ENCODE results near the gene ZRANB3.

DNA sequence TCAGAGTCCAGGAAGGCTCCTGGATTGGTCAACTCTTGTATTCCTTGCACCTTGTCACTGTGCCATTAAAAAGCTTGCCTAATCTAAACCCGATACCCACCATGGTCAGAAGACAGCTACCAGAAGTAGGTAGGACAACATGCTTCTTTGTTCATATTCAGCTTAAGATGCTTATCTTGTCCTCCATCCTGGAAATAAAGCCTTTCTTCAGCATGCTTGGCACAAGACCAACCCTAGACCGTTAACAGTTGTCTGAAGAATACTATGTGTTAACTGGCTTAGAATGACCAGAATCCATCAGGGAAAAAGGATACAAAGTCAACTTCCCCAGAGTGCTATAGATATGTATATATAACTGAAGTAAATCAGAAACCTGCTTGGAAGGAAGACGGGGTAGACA, 193.9 kb downstream of the ZRANB3 start:
- TF ChIP-seq, protein P1, sequence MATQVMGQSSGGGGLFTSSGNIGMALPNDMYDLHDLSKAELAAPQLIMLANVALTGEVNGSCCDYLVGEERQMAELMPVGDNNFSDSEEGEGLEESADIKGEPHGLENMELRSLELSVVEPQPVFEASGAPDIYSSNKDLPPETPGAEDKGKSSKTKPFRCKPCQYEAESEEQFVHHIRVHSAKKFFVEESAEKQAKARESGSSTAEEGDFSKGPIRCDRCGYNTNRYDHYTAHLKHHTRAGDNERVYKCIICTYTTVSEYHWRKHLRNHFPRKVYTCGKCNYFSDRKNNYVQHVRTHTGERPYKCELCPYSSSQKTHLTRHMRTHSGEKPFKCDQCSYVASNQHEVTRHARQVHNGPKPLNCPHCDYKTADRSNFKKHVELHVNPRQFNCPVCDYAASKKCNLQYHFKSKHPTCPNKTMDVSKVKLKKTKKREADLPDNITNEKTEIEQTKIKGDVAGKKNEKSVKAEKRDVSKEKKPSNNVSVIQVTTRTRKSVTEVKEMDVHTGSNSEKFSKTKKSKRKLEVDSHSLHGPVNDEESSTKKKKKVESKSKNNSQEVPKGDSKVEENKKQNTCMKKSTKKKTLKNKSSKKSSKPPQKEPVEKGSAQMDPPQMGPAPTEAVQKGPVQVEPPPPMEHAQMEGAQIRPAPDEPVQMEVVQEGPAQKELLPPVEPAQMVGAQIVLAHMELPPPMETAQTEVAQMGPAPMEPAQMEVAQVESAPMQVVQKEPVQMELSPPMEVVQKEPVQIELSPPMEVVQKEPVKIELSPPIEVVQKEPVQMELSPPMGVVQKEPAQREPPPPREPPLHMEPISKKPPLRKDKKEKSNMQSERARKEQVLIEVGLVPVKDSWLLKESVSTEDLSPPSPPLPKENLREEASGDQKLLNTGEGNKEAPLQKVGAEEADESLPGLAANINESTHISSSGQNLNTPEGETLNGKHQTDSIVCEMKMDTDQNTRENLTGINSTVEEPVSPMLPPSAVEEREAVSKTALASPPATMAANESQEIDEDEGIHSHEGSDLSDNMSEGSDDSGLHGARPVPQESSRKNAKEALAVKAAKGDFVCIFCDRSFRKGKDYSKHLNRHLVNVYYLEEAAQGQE (IDR thresholded peaks at IDR 0.05; ENCODE audit: insufficient read depth in 1 of 2, low read depth in 2 of 2, low read length in 2 of 2): no peak
- TF ChIP-seq POLR2AphosphoS5 (IDR thresholded peaks at IDR 0.05; ENCODE audit: low read depth, low read length) (no peak), SIN3A (IDR thresholded peaks at IDR 0.05; ENCODE audit: borderline replicate concordance, insufficient read depth, low read length) (no peak), TAF1 (IDR thresholded peaks at IDR 0.05; ENCODE audit: borderline replicate concordance, insufficient read depth, low read length) (no peak), FOXP2 (optimal IDR thresholded peaks at IDR 0.05; ENCODE audit: borderline replicate concordance, extremely low read depth, extremely low read length, insufficient read depth) (no peak)

Data from PFSK-1 (cell line).